Mononuclear cell (primary cell): ENCODE results near the gene PROKR2. TPM values are rescaled to one million over a fixed set of nuclear protein-coding genes. Genes with fewer than 3 reads are reported as not detected.

Source experiments
- H3K27me3 ChIP-seq: 2 replicates; pipeline ENCODE4 v1.6.0; 2011; ENCODE audit warnings: low read length, control low read depth; ENCODE audit not compliant: insufficient read depth
- H3K4me1 ChIP-seq: 2 replicates; pipeline ENCODE4 v1.5.1; 2011; ENCODE audit warnings: mild to moderate bottlenecking, low read length, control low read depth; ENCODE audit not compliant: insufficient read depth
- H3K4me3 ChIP-seq: 2 replicates; pipeline ENCODE4 v1.5.1; 2011; ENCODE audit warnings: mild to moderate bottlenecking, low read length, moderate library complexity
- H3K9me3 ChIP-seq: 2 replicates; pipeline ENCODE4 v1.5.1; 2011; ENCODE audit warnings: low read depth, mild to moderate bottlenecking, control low read depth, low read length
- total RNA-seq: library from RNA; depleted of rRNA; stranded (reverse); fragments of >200 nt; gene quantifications from one replicate; pipeline ENCODE4 v1.2.3, GENCODE V29; 2012

The PROKR2 gene
- total RNA-seq, 1 donor = not detected

DNA sequence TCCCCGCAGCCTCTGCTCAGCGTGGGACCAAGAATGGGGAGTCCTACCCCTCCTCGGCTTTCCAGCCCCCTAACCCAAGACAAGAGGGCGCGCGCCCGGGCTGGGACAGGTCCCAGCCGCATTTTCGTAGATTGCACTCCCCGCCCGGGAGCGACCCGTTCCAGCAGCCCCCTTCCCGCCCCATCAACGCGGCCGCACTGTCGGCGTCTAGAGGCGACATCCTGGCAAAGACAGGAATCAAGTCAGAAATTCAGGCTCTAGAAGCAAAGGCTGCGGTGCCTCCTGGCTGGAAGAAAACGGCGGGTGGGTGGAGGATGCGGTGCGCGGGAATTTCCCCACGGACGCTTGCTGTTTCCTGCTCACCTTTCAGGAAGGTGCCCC is 957 bp downstream of the PROKR2 start:
- no peaks in the 10 kb centered on the region for H3K4me1 ChIP-seq
- H3K27me3 ChIP-seq = peaks cover 30% of the 10 kb centered on the region
- no peak overlapping the region for H3K4me3 ChIP-seq
- H3K9me3 ChIP-seq = no peaks in the 10 kb centered on the region

DNA sequence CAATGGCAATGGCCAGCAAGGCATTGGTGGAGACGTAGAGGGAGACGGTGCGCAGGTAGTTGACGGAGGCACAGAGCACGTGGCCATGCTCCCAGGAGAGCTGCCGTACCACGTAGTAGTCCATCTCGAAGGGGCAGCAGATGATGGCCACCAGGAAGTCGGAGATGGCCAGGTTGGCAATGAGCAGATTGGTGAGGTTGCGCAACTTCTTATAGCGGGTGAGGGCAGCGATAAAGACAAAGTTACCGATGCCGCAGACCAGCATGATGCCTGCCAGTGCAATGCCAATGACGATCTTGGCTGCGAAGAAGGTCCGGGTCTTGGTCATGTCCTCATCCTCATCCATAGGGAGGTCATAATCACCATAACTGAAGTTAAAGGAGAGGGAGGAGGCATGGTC is 2.8 kb downstream of the PROKR2 start:
- no peak overlapping the region for H3K4me3 ChIP-seq
- peaks cover 4% of the 10 kb centered on the region for H3K9me3 ChIP-seq
- no peaks in the 10 kb centered on the region for H3K4me1 ChIP-seq
- peaks cover 30% of the 10 kb centered on the region for H3K27me3 ChIP-seq

DNA sequence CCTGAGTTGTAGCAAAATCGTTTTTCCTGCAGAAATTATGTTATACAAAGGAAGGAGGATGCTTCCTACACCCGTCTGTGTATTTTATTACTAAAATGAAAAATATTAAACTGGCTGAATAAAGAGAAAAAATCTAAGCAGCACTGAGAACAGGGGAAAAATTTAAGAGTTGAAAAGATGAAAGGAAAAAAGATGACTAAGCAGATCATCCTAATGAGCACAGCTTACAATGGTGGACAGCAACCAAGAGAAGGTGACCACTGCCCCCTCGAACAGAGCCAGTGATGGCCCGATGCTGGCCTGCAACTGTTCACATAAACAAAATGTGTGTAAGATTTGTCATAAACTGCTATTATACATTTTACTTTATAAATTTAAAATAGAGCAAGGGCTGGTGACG is 4.2 kb downstream of the PROKR2 start:
- H3K9me3 ChIP-seq = peaks cover 4% of the 10 kb centered on the region
- no peaks in the 10 kb centered on the region for H3K4me1 ChIP-seq
- no peak overlapping the region for H3K4me3 ChIP-seq
- peaks cover 22% of the 10 kb centered on the region for H3K27me3 ChIP-seq

DNA sequence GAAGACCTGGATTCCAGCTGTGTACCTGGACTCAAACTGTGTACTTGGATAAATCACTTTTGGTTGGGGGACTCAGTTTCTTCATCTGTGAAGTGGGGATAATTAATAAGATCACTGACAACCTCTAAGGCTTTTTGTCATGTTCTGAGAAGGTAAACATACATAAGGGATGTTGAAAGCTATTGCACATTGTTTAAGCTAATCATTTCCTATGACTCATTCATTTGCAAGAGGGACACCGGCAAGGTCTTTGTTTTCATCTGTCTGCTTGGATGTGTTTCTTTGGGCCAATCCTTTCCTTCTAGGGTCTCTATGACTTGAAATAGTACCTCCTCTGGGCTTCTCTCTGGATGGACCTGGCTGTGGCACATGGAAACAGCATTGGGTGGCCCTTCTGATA is 6.8 kb downstream of the PROKR2 start:
- Histone ChIP-seq H3K4me1 (no peaks in the 10 kb centered on the region), H3K27me3 (peaks cover 3% of the 10 kb centered on the region), H3K9me3 (peaks cover 4% of the 10 kb centered on the region), H3K4me3 (no peak overlapping the region)

DNA sequence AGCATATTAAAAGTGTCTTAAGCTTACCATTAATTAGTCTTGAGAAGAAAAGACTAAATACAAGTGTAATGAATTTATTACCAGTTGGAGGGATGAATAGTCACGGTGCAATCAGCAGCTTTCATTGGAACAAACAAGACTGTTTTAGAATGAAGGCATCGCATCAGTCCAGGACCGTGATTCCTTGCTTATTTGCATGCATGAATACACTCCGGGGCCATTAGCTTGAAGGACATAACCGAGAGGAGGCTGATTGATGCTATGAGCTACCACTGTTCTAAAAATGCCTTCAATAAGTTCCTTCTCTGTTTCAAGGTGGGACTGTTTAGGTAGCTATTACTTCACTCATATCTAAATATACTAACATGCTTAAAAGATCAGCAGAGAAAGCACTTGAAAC is 17.9 kb downstream of the PROKR2 start:
- no peaks in the 10 kb centered on the region for H3K9me3 ChIP-seq
- H3K4me3 ChIP-seq = no peak overlapping the region
- H3K4me1 ChIP-seq = no peaks in the 10 kb centered on the region
- no peaks in the 10 kb centered on the region for H3K27me3 ChIP-seq

DNA sequence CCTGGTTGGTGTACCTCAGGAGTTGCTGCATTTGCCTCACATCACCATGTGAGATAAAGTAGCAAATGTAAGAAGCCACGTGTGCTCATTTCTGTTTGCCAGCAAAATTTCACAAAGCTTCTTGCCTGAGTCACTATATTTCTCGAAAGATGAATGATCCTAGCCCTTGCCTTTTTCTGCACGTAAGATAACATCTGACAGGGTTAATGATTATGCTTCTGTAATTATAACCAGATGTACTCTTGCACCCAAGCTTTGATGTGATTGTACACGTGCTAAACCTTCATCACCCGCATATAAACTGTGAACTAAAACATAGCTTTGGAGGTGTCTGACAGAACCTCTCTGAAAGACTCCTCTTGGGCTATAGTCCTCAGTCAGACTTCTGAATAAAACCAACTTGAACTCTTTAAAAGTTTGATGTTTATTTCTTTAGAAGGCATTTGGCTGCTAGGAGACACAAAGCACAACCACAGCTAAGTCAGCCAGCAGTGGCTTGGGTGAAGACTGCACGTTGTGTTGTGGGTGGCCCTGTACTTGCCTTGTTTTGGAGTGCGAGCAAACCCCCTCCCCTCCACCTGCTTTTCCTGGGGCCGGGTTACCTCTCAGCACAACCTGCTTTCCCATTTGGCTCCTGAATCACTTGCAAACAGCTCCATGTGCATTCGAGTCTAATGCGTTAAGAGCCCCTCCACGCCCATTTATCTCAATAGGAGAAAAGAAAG is 19.3 kb downstream of the PROKR2 start:
- H3K9me3 ChIP-seq = no peaks in the 10 kb centered on the region
- H3K4me1 ChIP-seq = no peaks in the 10 kb centered on the region
- H3K4me3 ChIP-seq = no peak overlapping the region
- H3K27me3 ChIP-seq = no peaks in the 10 kb centered on the region

DNA sequence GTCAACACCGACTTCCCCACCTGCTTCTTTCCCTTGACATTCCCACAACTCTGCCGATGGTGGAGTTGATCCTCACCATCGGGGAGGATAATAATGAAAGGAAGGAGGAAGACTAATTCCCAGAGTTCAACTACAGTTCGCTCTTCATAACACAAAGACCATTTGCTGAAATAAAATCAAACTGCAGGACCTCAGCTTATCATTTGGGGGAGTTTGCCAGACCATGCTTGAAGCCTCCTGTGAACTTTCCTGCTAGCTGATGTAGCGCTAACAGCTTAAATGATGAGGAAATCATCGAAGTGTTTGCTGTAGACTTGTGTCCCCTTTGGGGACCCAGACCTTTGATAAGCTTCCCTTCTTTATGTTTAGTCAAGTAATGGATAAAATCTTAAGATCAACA is 26.2 kb downstream of the PROKR2 start:
- Histone ChIP-seq H3K27me3 (no peaks in the 10 kb centered on the region), H3K9me3 (no peaks in the 10 kb centered on the region), H3K4me3 (no peak overlapping the region), H3K4me1 (no peaks in the 10 kb centered on the region)

DNA sequence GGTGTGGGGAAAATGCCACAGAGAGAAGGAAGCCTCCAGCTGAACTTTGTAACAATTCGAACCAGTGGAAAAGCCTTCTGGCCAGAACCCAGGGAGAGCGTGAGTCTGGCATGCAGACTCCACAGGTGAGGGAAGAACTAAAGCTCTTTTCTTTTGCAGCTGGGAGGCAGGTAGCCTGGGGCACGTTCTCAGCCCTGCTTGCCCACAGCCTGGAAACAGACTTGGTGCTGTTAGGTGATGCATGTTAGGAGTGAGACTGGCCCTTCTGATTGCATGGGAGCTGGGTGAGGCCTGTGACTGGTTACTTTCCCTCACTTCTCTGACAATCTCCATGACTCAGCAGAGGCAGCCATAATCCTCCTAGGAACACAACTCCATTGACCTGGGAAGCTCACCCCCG is 34.2 kb downstream of the PROKR2 start:
- H3K27me3 ChIP-seq = peaks cover 2% of the 10 kb centered on the region
- H3K4me3 ChIP-seq = no peak overlapping the region
- H3K9me3 ChIP-seq = no peaks in the 10 kb centered on the region
- H3K4me1 ChIP-seq = peaks cover 9% of the 10 kb centered on the region

DNA sequence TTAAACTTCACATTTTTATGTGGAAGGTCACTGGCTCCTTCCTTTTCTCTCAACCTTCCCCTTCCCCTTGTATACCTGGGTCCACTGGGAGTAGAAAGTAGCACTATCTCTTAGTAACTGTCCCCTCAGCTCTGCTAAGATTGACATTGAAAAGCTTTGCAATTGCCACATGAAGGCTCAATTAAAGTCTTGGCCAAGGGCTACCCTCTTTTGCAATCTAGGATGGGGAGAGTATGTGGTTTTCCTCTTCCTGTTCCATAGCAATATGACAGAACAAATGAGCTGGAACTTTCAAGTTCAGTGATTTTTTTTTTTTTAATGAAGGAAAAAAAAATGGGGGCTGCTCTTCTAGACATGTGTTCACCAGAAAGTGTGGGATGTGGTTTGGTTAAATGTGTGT is 37.1 kb downstream of the PROKR2 start:
- Histone ChIP-seq H3K4me3 (no peak overlapping the region), H3K27me3 (peaks cover 2% of the 10 kb centered on the region), H3K4me1 (peaks cover 9% of the 10 kb centered on the region), H3K9me3 (no peaks in the 10 kb centered on the region)

DNA sequence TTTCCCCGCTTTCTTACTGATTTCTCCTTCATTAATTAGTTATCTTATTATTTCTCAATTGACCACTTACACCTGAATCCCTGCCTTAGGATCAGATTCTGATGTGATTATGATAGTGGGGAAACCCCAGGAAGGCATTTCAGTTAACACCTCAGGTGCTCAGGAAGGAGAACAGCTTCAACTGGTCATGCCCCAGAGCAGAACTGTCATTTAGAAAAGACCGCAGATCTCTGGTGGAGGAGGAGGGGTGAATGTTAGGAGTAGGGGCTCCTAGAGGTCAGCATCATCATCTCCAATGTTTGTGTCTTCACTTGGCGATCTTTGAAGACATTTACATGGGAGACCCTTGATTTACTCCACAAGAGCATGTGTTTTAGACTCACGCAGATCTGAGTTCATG is 44.5 kb downstream of the PROKR2 start:
- no peaks in the 10 kb centered on the region for H3K9me3 ChIP-seq
- H3K4me3 ChIP-seq = no peak overlapping the region
- no peaks in the 10 kb centered on the region for H3K27me3 ChIP-seq
- peaks cover 8% of the 10 kb centered on the region for H3K4me1 ChIP-seq

DNA sequence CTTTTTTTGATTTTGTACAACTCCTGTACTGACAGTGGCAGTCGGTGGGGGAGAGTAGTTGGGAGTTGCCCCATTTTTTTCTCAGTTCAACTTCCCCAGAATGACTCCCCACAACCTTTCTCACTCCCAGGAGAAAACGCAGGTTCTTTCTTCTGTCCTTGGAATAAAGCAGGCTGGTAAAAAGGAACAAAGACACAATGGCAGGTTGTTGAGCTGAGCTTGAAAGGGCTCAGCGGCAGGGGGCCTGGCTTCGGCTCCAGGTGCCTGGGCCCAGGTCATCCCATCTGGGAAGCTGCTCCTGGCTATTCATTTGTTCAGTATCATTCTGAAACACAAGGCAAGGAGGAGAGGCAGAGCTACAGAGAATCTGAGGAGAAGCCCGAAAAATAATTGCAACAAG is 46.2 kb downstream of the PROKR2 start:
- Histone ChIP-seq H3K4me1 (peaks cover 12% of the 10 kb centered on the region), H3K27me3 (no peaks in the 10 kb centered on the region), H3K9me3 (no peaks in the 10 kb centered on the region), H3K4me3 (no peak overlapping the region)

DNA sequence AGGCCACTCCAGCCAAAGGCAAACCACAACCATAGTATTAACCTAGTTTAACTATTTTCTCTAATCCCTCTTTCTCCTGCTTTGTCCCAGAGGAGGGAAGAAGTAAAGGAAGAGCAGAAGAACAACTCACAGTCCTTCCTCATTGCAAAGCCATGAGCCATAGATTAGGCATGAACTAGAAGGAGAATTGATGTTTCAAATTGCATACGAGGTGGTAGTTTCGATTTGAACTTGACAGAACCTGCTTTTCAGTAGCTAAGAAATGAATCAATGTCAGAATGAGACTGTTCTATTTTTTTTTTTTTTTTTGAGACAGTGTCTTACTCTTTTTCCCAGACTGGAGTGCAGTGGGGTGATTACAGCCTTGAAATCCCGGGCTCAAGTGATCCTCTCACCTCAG is 48.3 kb downstream of the PROKR2 start:
- Histone ChIP-seq H3K4me3 (no peak overlapping the region), H3K27me3 (no peaks in the 10 kb centered on the region), H3K9me3 (no peaks in the 10 kb centered on the region), H3K4me1 (peaks cover 13% of the 10 kb centered on the region)

DNA sequence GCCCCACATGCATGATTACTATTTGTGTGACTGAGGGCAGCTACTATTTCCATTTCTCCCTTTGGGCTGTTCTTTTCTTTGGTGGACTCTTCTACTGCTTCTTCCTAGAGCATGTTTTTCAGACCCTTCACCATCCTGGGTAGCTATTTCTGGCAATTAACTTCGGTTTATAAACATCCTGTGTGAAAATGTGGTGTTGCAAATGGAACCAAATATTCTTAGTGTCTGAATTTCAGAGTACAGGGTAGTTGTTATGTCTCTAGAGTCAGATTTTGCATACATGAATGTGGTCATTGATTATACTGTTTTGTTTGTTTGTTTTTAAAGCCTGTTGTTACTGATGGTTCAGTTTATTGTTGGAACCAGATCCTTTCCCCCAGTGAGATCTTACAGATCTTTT is 49.7 kb downstream of the PROKR2 start:
- H3K4me3 ChIP-seq = no peak overlapping the region

More for the DNA sequence above, 49.7 kb downstream of the PROKR2 start:
- Histone ChIP-seq H3K27me3 (no peaks in the 10 kb centered on the region), H3K9me3 (no peaks in the 10 kb centered on the region), H3K4me1 (peaks cover 13% of the 10 kb centered on the region)

Other genes with a start within 250 kb of the PROKR2 start
- 53.7 TPM for gene TMEM230, start 203.9 kb downstream of the PROKR2 start, total RNA-seq
- gene PCNA, start 197.0 kb downstream of the PROKR2 start, total RNA-seq = 18.7 TPM
- gene CDS2, start 189.9 kb downstream of the PROKR2 start, total RNA-seq = 49.1 TPM